H9 (cell line): Measurements from ENCODE around the gene HDAC7. TPM values are rescaled to one million over a fixed set of nuclear protein-coding genes. Genes with fewer than 3 reads are reported as not detected.

ENCODE experiments used
- DNase-seq: peaks from one replicate; pipeline ENCODE4 v3.0.0-alpha.2; 2017
- H2AFZ ChIP-seq: one replicate; pipeline ENCODE4 v1.6.1; 2013; ENCODE audit warnings: mild to moderate bottlenecking, low read length, control low read depth, moderate library complexity
- H2AK5ac ChIP-seq: 2 replicates; pipeline ENCODE4 v1.6.1; 2013; ENCODE audit warnings: low read length, control low read depth, mixed read lengths; ENCODE audit not compliant: insufficient read length
- H2BK120ac ChIP-seq: one replicate; pipeline ENCODE4 v1.6.1; 2013; ENCODE audit warnings: low read depth, mild to moderate bottlenecking, low read length, control low read depth, inconsistent platforms; ENCODE audit not compliant: poor library complexity, severe bottlenecking
- H2BK12ac ChIP-seq: 2 replicates; pipeline ENCODE4 v1.6.1; 2013; ENCODE audit warnings: low read length, control low read depth, mixed read lengths, low read depth; ENCODE audit not compliant: insufficient read length
- H2BK15ac ChIP-seq: 2 replicates; pipeline ENCODE4 v1.6.1; 2013; ENCODE audit warnings: low read depth, low read length, control low read depth
- H2BK20ac ChIP-seq: one replicate; pipeline ENCODE4 v1.6.1; 2013; ENCODE audit warnings: low read depth, mild to moderate bottlenecking, low read length, control low read depth, inconsistent platforms; ENCODE audit not compliant: poor library complexity, severe bottlenecking
- H2BK5ac ChIP-seq: 2 replicates; pipeline ENCODE4 v1.6.1; 2013; ENCODE audit warnings: low read length, control low read depth, mixed read lengths; ENCODE audit not compliant: insufficient read length
- H3K14ac ChIP-seq: 2 replicates; pipeline ENCODE4 v1.6.1; 2013; ENCODE audit warnings: low read length, control low read depth; ENCODE audit not compliant: insufficient read depth
- H3K18ac ChIP-seq: 2 replicates; pipeline ENCODE4 v1.6.1; 2013; ENCODE audit warnings: low read depth, mild to moderate bottlenecking, mixed read lengths, low read length, control low read depth; ENCODE audit not compliant: insufficient read length
- H3K23ac ChIP-seq: 2 replicates; pipeline ENCODE4 v1.6.1; 2013; ENCODE audit warnings: low read length, control low read depth, mixed read lengths, low read depth; ENCODE audit not compliant: insufficient read length
- H3K23me2 ChIP-seq: 2 replicates; pipeline ENCODE4 v1.6.1; 2013; ENCODE audit warnings: low read depth, mild to moderate bottlenecking, mixed read lengths, low read length, control low read depth; ENCODE audit not compliant: insufficient read length, poor library complexity, severe bottlenecking
- H3K27ac ChIP-seq: 2 replicates; pipeline ENCODE4 v1.5.1; 2013; ENCODE audit warnings: low read length, control low read depth, mixed read lengths, low read depth; ENCODE audit not compliant: insufficient read length
- H3K27me3 ChIP-seq: 2 replicates; pipeline ENCODE4 v1.6.1; 2013; ENCODE audit warnings: low read length, control low read depth, inconsistent platforms; ENCODE audit not compliant: insufficient read depth
- H3K4ac ChIP-seq: 2 replicates; pipeline ENCODE4 v1.6.1; 2013; ENCODE audit warnings: low read depth, mild to moderate bottlenecking, control low read depth, inconsistent platforms, low read length, moderate library complexity
- H3K4me1 ChIP-seq: 2 replicates; pipeline ENCODE4 v1.6.1; 2013; ENCODE audit warnings: low read length, control low read depth, inconsistent platforms; ENCODE audit not compliant: insufficient read depth
- H3K4me2 ChIP-seq: 2 replicates; pipeline ENCODE4 v1.6.1; 2013; ENCODE audit warnings: low read length, control low read depth, mixed read lengths; ENCODE audit not compliant: insufficient read length, insufficient read depth
- H3K56ac ChIP-seq: 2 replicates; pipeline ENCODE4 v1.6.1; 2013; ENCODE audit warnings: low read depth, mild to moderate bottlenecking, mixed read lengths, low read length, control low read depth; ENCODE audit not compliant: insufficient read length
- H3K79me1 ChIP-seq: 2 replicates; pipeline ENCODE4 v1.6.1; 2013; ENCODE audit warnings: low read depth, mild to moderate bottlenecking, moderate library complexity, low read length, control low read depth, inconsistent platforms; ENCODE audit not compliant: insufficient read depth, poor library complexity, severe bottlenecking
- H3K79me2 ChIP-seq: 2 replicates; pipeline ENCODE4 v1.6.1; 2013; ENCODE audit warnings: low read length, control low read depth, inconsistent platforms; ENCODE audit not compliant: insufficient read depth
- H3K9ac ChIP-seq: 2 replicates; pipeline ENCODE4 v1.6.1; 2013; ENCODE audit warnings: low read length, control low read depth, mixed read lengths; ENCODE audit not compliant: insufficient read length; ENCODE audit errors: extremely low read depth
- H3K9me3 ChIP-seq: one replicate; pipeline ENCODE4 v1.6.1; 2013; ENCODE audit warnings: low read depth, low read length, inconsistent platforms; ENCODE audit not compliant: control insufficient read depth
- H3T11ph ChIP-seq: one replicate; pipeline ENCODE4 v1.6.1; 2013; ENCODE audit warnings: mild to moderate bottlenecking, low read length, control low read depth, inconsistent platforms
- H4K20me1 ChIP-seq: one replicate; pipeline ENCODE4 v1.6.1; 2013; ENCODE audit not compliant: control insufficient read depth, insufficient read length, insufficient read depth
- H4K5ac ChIP-seq: 2 replicates; pipeline ENCODE4 v1.6.1; 2013; ENCODE audit warnings: low read depth, mild to moderate bottlenecking, mixed read lengths, low read length, control low read depth; ENCODE audit not compliant: insufficient read length
- H4K8ac ChIP-seq: replicated peaks from 2 replicates; pipeline ENCODE4 v1.6.1; 2013; ENCODE audit warnings: low read length, control low read depth, mixed read lengths, low read depth; ENCODE audit not compliant: insufficient read length
- H4K91ac ChIP-seq: 2 replicates; pipeline ENCODE4 v1.6.1; 2013; ENCODE audit warnings: low read depth, mild to moderate bottlenecking, moderate library complexity, mixed read lengths, low read length, control low read depth; ENCODE audit not compliant: insufficient read length
- H3K27ac Mint-ChIP-seq, 3 experiments: 2 replicates in 2 of 3; 3 replicates in 1 of 3; pipeline ENCODE4 v1.8.0; 2020 to 2021; ENCODE audit warnings: mixed read lengths in 3 of 3, mild to moderate bottlenecking in 1 of 3, moderate library complexity in 1 of 3
- H3K27me3 Mint-ChIP-seq: 2 replicates; pipeline ENCODE4 v1.8.0; 2021; ENCODE audit warnings: low read depth, mild to moderate bottlenecking, moderate library complexity, mixed read lengths
- H3K36me3 Mint-ChIP-seq, 3 experiments: 2 replicates in 2 of 3; 3 replicates in 1 of 3; pipeline ENCODE4 v1.8.0; 2020 to 2021; ENCODE audit warnings: low read depth in 3 of 3, mixed read lengths in 3 of 3; ENCODE audit not compliant: insufficient read depth in 1 of 3
- H3K4me1 Mint-ChIP-seq, 2 experiments: 2 replicates each; pipeline ENCODE4 v1.8.0; 2020; ENCODE audit warnings: mixed read lengths in 2 of 2
- H3K4me3 Mint-ChIP-seq, 2 experiments: 2 replicates in 1 of 2; 3 replicates in 1 of 2; pipeline ENCODE4 v1.8.0; 2020 to 2021; ENCODE audit warnings: mild to moderate bottlenecking in 2 of 2, mixed read lengths in 2 of 2, moderate library complexity in 1 of 2
- H3K9me3 Mint-ChIP-seq, 2 experiments: 2 replicates in 1 of 2; 3 replicates in 1 of 2; pipeline ENCODE4 v1.8.0; 2020; ENCODE audit warnings: mild to moderate bottlenecking in 2 of 2, mixed read lengths in 2 of 2, moderate library complexity in 1 of 2
- CTCF ChIP-seq: fragments of 200-600 bp; sonication (generic); conservative IDR thresholded peaks from 3 replicates; pipeline ENCODE4 v1.8.0; 2021; ENCODE audit warnings: antibody characterized with exemption, mild to moderate bottlenecking
- WGBS: extraction: QIAGEN DNeasy Blood & Tissue Kit; methylation state at CpG from one replicate; pipeline ENCODE4 v1.1.7; 2013; ENCODE audit warnings: missing lambda C conversion rate, low lambda C conversion rate, mixed read lengths; ENCODE audit not compliant: insufficient read length; ENCODE audit errors: extremely low coverage; 5-methylcytosine and 5-hydroxymethylcytosine counted together
- total RNA-seq: library from RNA; stranded (reverse); gene quantifications from 2 replicates; pipeline ENCODE4 v1.2.1, GENCODE V29; 2021

The HDAC7 gene
- total RNA-seq, 1 experiment from 2014 or later = 72.1 TPM

GRCh38 chr12:47748507-47748828 is 71.2 kb downstream of the HDAC7 start:
- H2BK120ac ChIP-seq = no peak overlapping the region

More at GRCh38 chr12:47748507-47748828, 71.2 kb downstream of the HDAC7 start:
- H3K27ac Mint-ChIP-seq = no peak overlapping the region
- Histone ChIP-seq H3K23ac (no peak overlapping the region), H4K20me1 (no peaks in the 10 kb centered on the region), H4K8ac (no peak overlapping the region), H2BK15ac (no peak overlapping the region), H4K91ac (no peak overlapping the region), H3K9ac (no peak overlapping the region), H3K56ac (no peak overlapping the region), H3T11ph (no peak overlapping the region), H2BK5ac (no peak overlapping the region), H2BK20ac (no peak overlapping the region), H3K18ac (no peak overlapping the region), H3K79me1 (no peaks in the 10 kb centered on the region), H3K27ac (no peak overlapping the region), H3K4me1 (peaks cover 11% of the 10 kb centered on the region), H2BK12ac (no peak overlapping the region), H3K27me3 (no peaks in the 10 kb centered on the region), H2AK5ac (no peak overlapping the region), H3K4me2 (no peak overlapping the region), H3K79me2 (no peaks in the 10 kb centered on the region), H4K5ac (no peak overlapping the region), H3K14ac (no peak overlapping the region), H3K9me3 (no peaks in the 10 kb centered on the region), H3K23me2 (no peaks in the 10 kb centered on the region), H3K4ac (no peak overlapping the region), H2AFZ (no peak overlapping the region)
- H3K27me3 Mint-ChIP-seq = peaks cover 7% of the 10 kb centered on the region
- no peaks in the 10 kb centered on the region for H3K9me3 Mint-ChIP-seq
- WGBS = no CpG with 5 or more reads among the region's 1 CpG
- H3K4me3 Mint-ChIP-seq = no peak overlapping the region
- peaks cover 0 to 10% (median 2%) of the 10 kb centered on the region in 3 experiments; a peak in 3 of 7 replicates for H3K36me3 Mint-ChIP-seq
- peaks cover 30 to 34% of the 10 kb centered on the region in 2 experiments for H3K4me1 Mint-ChIP-seq
- no peak for TF ChIP-seq CTCF
- no peak for DNase-seq
